Aorta (tissue), 5 donors: ENCODE data around the gene TBX21. TPM values are rescaled to one million over a fixed set of nuclear protein-coding genes. Genes with fewer than 3 reads are reported as not detected.
A peak's percentile ranks its signal among the peaks of the same experiment; 100 is the strongest.
"Not testable (repeated sequence)": the region's sequence is repeated elsewhere in the genome, so short reads cannot be mapped to it uniquely, and the experiment has no call there.

Experiments
- ATAC-seq: fragments of 200-7000 bp; cut with Tn5 transposase; one replicate; pipeline ENCODE4 v1.9.1; 2022; ENCODE audit warnings: moderate library complexity; ENCODE audit not compliant: low FRiP score
- DNase-seq, 2 donors: peaks; one replicate each; pipeline ENCODE4 v3.0.0-alpha.2; 2020
- H3K27ac ChIP-seq, 2 donors: one replicate each; pipeline ENCODE4 v1.5.1; 2013; ENCODE audit warnings: low read length in 2 of 2, mild to moderate bottlenecking in 2 of 2, moderate library complexity in 2 of 2, control low read depth in 1 of 2, inconsistent platforms in 1 of 2, low read depth in 1 of 2
- H3K27me3 ChIP-seq, 2 donors: one replicate each; pipeline ENCODE4 v1.6.1; 2013; ENCODE audit warnings: control low read depth in 1 of 2, low read length in 1 of 2, mild to moderate bottlenecking in 1 of 2, moderate library complexity in 1 of 2; ENCODE audit not compliant: insufficient read depth in 2 of 2, control insufficient read depth in 1 of 2
- H3K36me3 ChIP-seq, 2 donors: one replicate each; pipeline ENCODE4 v1.6.1; 2013; ENCODE audit warnings: control low read depth in 1 of 2, low read length in 1 of 2, mild to moderate bottlenecking in 1 of 2; ENCODE audit not compliant: insufficient read depth in 2 of 2, control insufficient read depth in 1 of 2
- H3K4me1 ChIP-seq, 2 donors: one replicate each; pipeline ENCODE4 v1.6.1; 2013; ENCODE audit warnings: low read length in 2 of 2, control low read depth in 1 of 2, mild to moderate bottlenecking in 1 of 2, moderate library complexity in 1 of 2; ENCODE audit not compliant: insufficient read depth in 2 of 2, control insufficient read depth in 1 of 2
- H3K4me3 ChIP-seq, 2 donors: one replicate each; pipeline ENCODE4 v1.5.1; 2013; ENCODE audit warnings: low read length in 2 of 2, control low read depth in 1 of 2, mild to moderate bottlenecking in 1 of 2
- H3K9me3 ChIP-seq: one replicate; pipeline ENCODE4 v1.6.1; 2013; ENCODE audit warnings: mild to moderate bottlenecking, low read length; ENCODE audit not compliant: control insufficient read depth
- WGBS, 2 donors: extraction: QIAGEN DNeasy Blood & Tissue Kit; methylation state at CpG; one replicate each; pipeline ENCODE4 v1.1.7; 2013; 5-methylcytosine and 5-hydroxymethylcytosine counted together
- intact Hi-C, 2 donors: fragments of 100-400 bp; cut with DNase I; formaldehyde crosslinking; loops; one replicate each; pipeline versions ENCODE4 v1.14.2 to v1.15.0; 2022
- polyA plus RNA-seq, 2 donors: library from polyadenylated mRNA; stranded (reverse); fragments of 200-250 nt; gene quantifications; one replicate each; pipeline ENCODE4 v1.2.3, GENCODE V29; 2013
- total RNA-seq, 2 donors: library from RNA; stranded (reverse); fragmentation: NEBNext Ultra II Directional; extraction: Animal tissue kit (Norgen Biotek cat#: 25700); gene quantifications; one replicate each; pipeline ENCODE4 v1.2.1, GENCODE V29; 2021
- donor health status: healthy with polysubstance abuse.
- donor health status: Bipolar disorder and iron deficiency.
- donor health status: DM: no; HTN: no; CAD: no.
- donor health status: DM: no; HTN: no; CAD: no.
- donor health status: DM: yes; HTN: yes; CAD: no.

The TBX21 gene
- total and polyA plus RNA-seq, 4 donors, result 0.39 to 0.99 TPM; not detected in 2

- Histone ChIP-seq H3K9me3 (no peaks in the 10 kb centered on the region), H3K27me3 (peaks cover 0 to 1% of the 10 kb centered on the region in 2 donors), H3K27ac (no peak overlapping the region), H3K36me3 (no peaks in the 10 kb centered on the region), H3K4me1 (no peaks in the 10 kb centered on the region), H3K4me3 (peak overlapping the region in 1 of 2 donors; percentile 2)
- peak; percentile 42 to 74 for DNase-seq
- WGBS, 2 donors, result 7% methylated on average over 59 to 60 of the region's 60 CpGs
- intact Hi-C loops, result no loop called here
- no peak for ATAC-seq
Observed at GRCh38 chr17:47733674-47734410, 806 bp downstream of the TBX21 start.

GRCh38 chr17:47735139-47735464 lies 2.1 kb downstream of the TBX21 start:
- intact Hi-C loops, result no loop called here
- Histone ChIP-seq H3K4me1 (no peaks in the 10 kb centered on the region), H3K27me3 (peaks cover 0 to 1% of the 10 kb centered on the region in 2 donors), H3K9me3 (no peaks in the 10 kb centered on the region), H3K36me3 (no peaks in the 10 kb centered on the region), H3K4me3 (no peak overlapping the region), H3K27ac (no peak overlapping the region)
- DNase-seq, result no peak
- 80 to 81% methylated on average over 3 of the region's 3 CpGs for WGBS, 2 donors
- no peak for ATAC-seq

DNA sequence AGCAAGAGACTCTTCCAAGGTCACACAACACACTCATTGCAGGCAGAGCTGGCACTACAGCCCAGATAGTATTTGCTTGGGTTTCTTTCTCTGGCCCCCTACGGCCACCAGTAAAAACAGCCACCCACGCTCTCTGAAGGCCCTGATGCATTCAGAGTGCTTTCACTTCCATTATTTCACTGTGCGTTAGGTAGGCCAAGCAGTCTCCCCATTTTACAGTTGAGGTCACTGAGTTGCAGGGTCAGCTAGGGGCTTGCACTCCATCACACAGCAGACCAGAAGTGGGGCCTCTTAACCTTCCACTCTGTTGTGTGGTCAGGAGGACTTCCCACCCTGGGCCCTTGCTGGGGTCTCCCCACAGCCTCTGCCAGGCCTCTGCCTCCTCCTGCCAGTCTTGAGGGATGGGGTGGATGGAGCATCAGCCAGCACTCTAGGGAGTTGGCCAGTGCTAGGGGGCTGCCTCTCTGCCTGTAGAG lies 2.5 kb downstream of the TBX21 start:
- intact Hi-C loops, result no loop called here
- Histone ChIP-seq H3K4me3 (no peak overlapping the region), H3K9me3 (no peaks in the 10 kb centered on the region), H3K4me1 (no peaks in the 10 kb centered on the region), H3K27ac (no peak overlapping the region), H3K36me3 (no peaks in the 10 kb centered on the region), H3K27me3 (peaks cover 0 to 1% of the 10 kb centered on the region in 2 donors)
- ATAC-seq (no peak), DNase-seq (peak; percentile 16 to 36)
- WGBS, 2 donors, result 91 to 95% methylated on average over 3 of the region's 3 CpGs

GRCh38 chr17:47736501-47737495 lies 3.8 kb downstream of the TBX21 start:
- DNase-seq (peak in 1 of 2 donors; percentile 53), ATAC-seq (no peak)
- H3K27me3 ChIP-seq, result peaks cover 0 to 1% of the 10 kb centered on the region in 2 donors
- no peak overlapping the region for H3K27ac ChIP-seq
- no peaks in the 10 kb centered on the region for H3K4me1 ChIP-seq
- H3K4me3 ChIP-seq, result no peak overlapping the region
- H3K36me3 ChIP-seq, result no peaks in the 10 kb centered on the region
- intact Hi-C loops, result no loop called here
- H3K9me3 ChIP-seq, result no peaks in the 10 kb centered on the region
- WGBS, 2 donors, result 78 to 82% methylated on average over 17 of the region's 17 CpGs

DNA sequence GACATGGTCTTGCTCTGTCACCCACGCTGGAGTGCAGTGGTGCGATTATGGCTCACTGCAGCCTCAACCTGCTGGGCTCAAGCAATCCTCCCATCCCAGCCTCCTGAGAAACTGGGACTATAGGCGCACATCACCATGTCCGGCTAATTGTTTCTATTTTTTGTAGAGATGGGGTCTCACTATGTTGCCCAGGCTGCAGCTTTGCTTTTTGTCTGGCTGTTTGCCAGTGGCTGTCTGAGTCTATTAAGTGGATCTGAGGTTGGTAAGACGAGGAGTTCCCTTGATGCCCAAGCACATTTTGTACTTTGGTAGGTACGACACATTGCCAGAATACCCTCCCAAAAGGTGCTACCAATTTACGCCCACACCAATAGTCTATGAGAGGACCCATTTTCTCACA lies 5.1 kb downstream of the TBX21 start:
- intact Hi-C loops, result no loop called here
- no peaks in the 10 kb centered on the region for H3K4me1 ChIP-seq
- H3K36me3 ChIP-seq, result no peaks in the 10 kb centered on the region
- 84 to 89% methylated on average over 7 of the region's 7 CpGs for WGBS, 2 donors
- H3K9me3 ChIP-seq, result no peaks in the 10 kb centered on the region
- no peak for ATAC-seq
- no peak overlapping the region for H3K4me3 ChIP-seq
- no peak overlapping the region for H3K27ac ChIP-seq
- no peak for DNase-seq
- no peaks in the 10 kb centered on the region for H3K27me3 ChIP-seq

GRCh38 chr17:47739150-47739549 lies 6.1 kb downstream of the TBX21 start:
- DNase-seq, result no peak
- 79 to 82% methylated on average over 8 of the region's 8 CpGs for WGBS, 2 donors
- H3K27ac ChIP-seq, result no peak overlapping the region
- no peaks in the 10 kb centered on the region for H3K36me3 ChIP-seq
- no peaks in the 10 kb centered on the region for H3K4me1 ChIP-seq
- ATAC-seq, result no peak
- no peak overlapping the region for H3K4me3 ChIP-seq
- intact Hi-C loops, result no loop called here
- H3K27me3 ChIP-seq, result no peaks in the 10 kb centered on the region
- H3K9me3 ChIP-seq, result no peaks in the 10 kb centered on the region

GRCh38 chr17:47739945-47740344 lies 6.9 kb downstream of the TBX21 start:
- ATAC-seq, H3K27me3 ChIP-seq, H3K36me3 ChIP-seq, H3K4me3 ChIP-seq, intact Hi-C loops, H3K9me3 ChIP-seq, H3K27ac ChIP-seq, H3K4me1 ChIP-seq: not testable (repeated sequence)
- DNase-seq, result peak in 1 of 2 donors; percentile 33
- WGBS, 2 donors, result 87 to 91% methylated on average over 12 of the region's 12 CpGs

- Histone ChIP-seq H3K4me1 (no peaks in the 10 kb centered on the region), H3K4me3 (no peak overlapping the region), H3K27me3 (no peaks in the 10 kb centered on the region), H3K36me3 (no peaks in the 10 kb centered on the region), H3K27ac (no peak overlapping the region), H3K9me3 (no peaks in the 10 kb centered on the region)
- WGBS, 2 donors, result 82 to 83% methylated on average over 11 of the region's 11 CpGs
- intact Hi-C loops, result no loop called here
- ATAC-seq, result no peak
- DNase-seq, result no peak
Observed at GRCh38 chr17:47741109-47741792, 8.2 kb downstream of the TBX21 start.
